GM12878 (cell line): Measurements from ENCODE around the gene RAD23B.

Experiments used
- BCL3 ChIP-seq: IDR thresholded peaks from 2 replicates; pipeline ENCODE4 v1.6.1; 2011; ENCODE audit warnings: borderline replicate concordance, low read depth, mild to moderate bottlenecking, moderate library complexity, low read length; ENCODE audit not compliant: insufficient read depth, poor library complexity, severe bottlenecking
- CBX3 ChIP-seq: fragments of 200-600 bp; sonication (generic); IDR thresholded peaks from 2 replicates; pipeline ENCODE4 v1.6.1; 2016; ENCODE audit warnings: low read depth, borderline replicate concordance
- CEBPB ChIP-seq, 2 experiments: fragments of 150-350 bp in 1 of 2; IDR thresholded peaks; 2 replicates each; pipeline ENCODE4 v1.6.1; 2012 to 2014; ENCODE audit warnings: low read depth in 2 of 2, low read length in 2 of 2, borderline replicate concordance in 1 of 2, inconsistent platforms in 1 of 2
- CTCF ChIP-seq, 3 experiments: IDR thresholded peaks in 2 of 3; conservative IDR thresholded peaks in 1 of 3; 2 replicates each; pipeline ENCODE4 v1.5.1; 2011; ENCODE audit warnings: low read depth in 3 of 3, low read length in 3 of 3, mild to moderate bottlenecking in 3 of 3, control low read depth in 2 of 3, moderate library complexity in 2 of 3, inconsistent platforms in 1 of 3, mixed read lengths in 1 of 3; ENCODE audit not compliant: control insufficient read depth in 2 of 3, insufficient read depth in 1 of 3; ENCODE audit errors: extremely low read depth in 1 of 3
- EP300 ChIP-seq, 2 experiments: fragments of 150-350 bp in 1 of 2; IDR thresholded peaks; 2 replicates each; pipeline ENCODE4 v1.6.1; 2011 to 2012; ENCODE audit warnings: low read depth in 2 of 2, low read length in 2 of 2, borderline replicate concordance in 1 of 2, improper control_type of control experiment in 1 of 2, inconsistent platforms in 1 of 2; ENCODE audit not compliant: control insufficient read depth in 1 of 2
- EZH2 ChIP-seq: IDR thresholded peaks from 2 replicates; pipeline ENCODE4 v1.6.1; 2012; ENCODE audit warnings: low read depth, mild to moderate bottlenecking, control low read depth, inconsistent platforms, low read length, borderline replicate concordance; ENCODE audit not compliant: control insufficient read depth
- JUNB ChIP-seq: IDR thresholded peaks from 2 replicates; pipeline ENCODE4 v1.6.1; 2016; ENCODE audit warnings: antibody characterized with exemption, mild to moderate bottlenecking
- POLR2A ChIP-seq: IDR thresholded peaks from 2 replicates; pipeline ENCODE4 v1.6.1; 2011; ENCODE audit warnings: low read depth, mild to moderate bottlenecking, low read length
- RB1 ChIP-seq: fragments of 450-650 bp; formaldehyde crosslinking; IDR thresholded peaks from 2 replicates; pipeline ENCODE4 v1.6.1; 2017; ENCODE audit warnings: mild to moderate bottlenecking, borderline replicate concordance
- SMARCA5 ChIP-seq: fragments of 450-650 bp; IDR thresholded peaks from 2 replicates; pipeline ENCODE4 v1.6.1; 2017; ENCODE audit warnings: mild to moderate bottlenecking
- TCF3 ChIP-seq: IDR thresholded peaks from 2 replicates; pipeline ENCODE4 v1.6.1; 2012; ENCODE audit warnings: low read depth, mild to moderate bottlenecking, low read length, borderline replicate concordance; ENCODE audit not compliant: insufficient read depth

DNA sequence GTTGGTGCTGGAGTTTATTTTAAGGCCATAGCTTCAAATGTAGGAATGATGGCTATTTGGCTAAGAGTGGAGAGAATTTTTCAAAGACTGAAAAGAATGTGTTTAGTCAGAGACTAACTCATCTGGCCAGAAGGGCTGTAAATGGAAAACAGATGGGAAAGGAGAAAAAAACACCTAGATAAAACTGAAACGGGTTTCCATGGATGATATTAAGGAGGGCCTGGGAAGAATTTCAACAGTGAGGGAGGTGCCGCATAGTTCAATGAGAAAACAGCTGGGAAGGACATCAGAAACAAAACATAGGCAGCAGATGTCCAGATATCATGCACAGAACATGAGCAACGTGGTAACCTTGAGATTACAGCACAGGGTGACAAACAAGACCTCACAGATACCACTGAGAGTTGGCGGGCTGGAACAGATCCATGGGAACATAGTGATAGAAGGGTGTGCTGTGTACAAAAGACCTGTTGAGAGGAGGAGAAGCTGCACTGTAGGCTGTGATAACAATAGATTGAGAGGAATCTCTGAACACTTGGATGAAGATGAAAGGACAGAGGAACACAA is 31.2 kb upstream of the RAD23B start:
- no peak for TF ChIP-seq CEBPB (IDR thresholded peaks at IDR 0.05; ENCODE audit: borderline replicate concordance in 1 of 2, low read depth in 2 of 2, low read length in 2 of 2)
- no peak for TF ChIP-seq CTCF (IDR thresholded peaks at IDR 0.05 in 2 of 3, conservative IDR thresholded peaks at IDR 0.05 in 1 of 3; ENCODE audit: control insufficient read depth in 2 of 3, extremely low read depth in 1 of 3, insufficient read depth in 1 of 3, low read depth in 3 of 3, low read length in 3 of 3)
- no peak for TF ChIP-seq JUNB
- TF ChIP-seq EP300 (IDR thresholded peaks at IDR 0.05; ENCODE audit: borderline replicate concordance in 1 of 2, control insufficient read depth in 1 of 2, low read depth in 2 of 2, low read length in 2 of 2): no peak
- TF ChIP-seq POLR2A: no peak
- TF ChIP-seq CBX3: no peak
- no peak for TF ChIP-seq EZH2
- no peak for TF ChIP-seq SMARCA5
- TF ChIP-seq BCL3: no peak
- no peak for TF ChIP-seq TCF3
- no peak for TF ChIP-seq RB1
